ENCODE data around the gene ACACB. TPM values are rescaled to one million over a fixed set of nuclear protein-coding genes. Genes with fewer than 3 reads are reported as not detected.

ACACB gene
- total RNA-seq, 4 donors from 2014 or later = 19.6 to 38.2 (median 25.8) TPM

DNA sequence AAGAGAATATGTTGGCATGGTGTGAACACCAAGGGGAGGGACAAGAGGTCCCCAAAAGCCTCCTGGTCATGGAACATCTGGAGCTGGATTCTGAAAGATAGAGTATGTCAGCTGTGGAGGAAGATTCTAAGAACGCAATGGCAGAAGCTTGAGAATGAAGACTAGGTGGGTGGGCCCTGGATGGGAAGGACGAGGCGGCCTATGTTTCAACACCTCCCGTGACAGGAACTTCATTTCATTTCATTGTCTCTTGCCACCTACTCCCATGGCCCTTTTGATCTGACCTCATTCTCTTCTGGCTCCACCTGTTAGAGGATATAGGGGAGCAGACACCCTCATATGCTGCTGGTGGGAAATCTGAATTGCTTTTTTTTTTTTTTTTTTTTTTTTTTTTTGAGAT, 15.6 kb upstream of the ACACB start:
- 86 to 92% methylated on average over 4 of the region's 4 CpGs for WGBS, 2 donors
- no peak for DNase-seq (ENCODE audit: low spot score in 2 of 2)
- intact Hi-C loops (cut with DNase I; ENCODE audit: low total_unique reads) = no loop called here

GRCh38 chr12:109102491-109102890, 13.9 kb upstream of the ACACB start:
- no peak overlapping the region for H3K4me3 ChIP-seq (ENCODE audit: low read depth, poor library complexity, severe bottlenecking)
- no peak for TF ChIP-seq CTCF (IDR thresholded peaks at IDR 0.05)
- no peak for TF ChIP-seq POLR2A (IDR thresholded peaks at IDR 0.05)
- peak in 1 of 2 donors; percentile 9 for DNase-seq (ENCODE audit: low spot score in 2 of 2)
- WGBS, 2 donors = 72 to 80% methylated on average over 3 of the region's 3 CpGs
- intact Hi-C loops (cut with DNase I; ENCODE audit: low total_unique reads) = no loop called here

More for the DNA sequence above, 15.6 kb upstream of the ACACB start:
- TF ChIP-seq CTCF (IDR thresholded peaks at IDR 0.05) = no peak
- TF ChIP-seq POLR2A (IDR thresholded peaks at IDR 0.05) = no peak
- H3K4me3 ChIP-seq (ENCODE audit: low read depth, poor library complexity, severe bottlenecking) = no peak overlapping the region

DNA sequence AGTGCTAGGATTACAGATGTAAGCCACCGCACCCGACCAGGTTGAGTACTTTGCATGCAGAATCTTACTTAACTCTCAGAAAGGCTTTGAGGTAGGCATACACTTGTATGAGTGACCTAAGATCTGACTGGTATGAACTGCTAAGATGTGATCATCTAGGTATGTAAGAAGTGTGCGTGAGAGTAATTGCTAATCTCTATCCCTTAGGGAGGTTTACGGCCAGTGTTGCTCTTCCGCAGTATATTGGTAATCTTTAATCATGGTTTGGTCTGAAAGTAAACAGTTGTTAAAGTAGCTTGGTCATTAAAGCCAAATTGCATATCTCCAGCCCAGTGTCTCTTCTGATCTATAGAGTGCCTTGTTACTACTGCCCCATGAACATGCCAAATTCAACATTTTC, 11.2 kb upstream of the ACACB start:
- DNase-seq (ENCODE audit: low spot score in 2 of 2) = no peak
- H3K4me3 ChIP-seq (ENCODE audit: low read depth, poor library complexity, severe bottlenecking) = no peak overlapping the region
- TF ChIP-seq POLR2A (IDR thresholded peaks at IDR 0.05) = no peak
- TF ChIP-seq CTCF (IDR thresholded peaks at IDR 0.05) = no peak
- intact Hi-C loops (cut with DNase I; ENCODE audit: low total_unique reads) = no loop called here
- WGBS, 2 donors = 94 to 95% methylated on average over 5 of the region's 5 CpGs

- intact Hi-C loops (cut with DNase I; ENCODE audit: low total_unique reads) = loop anchor here (5.0 kb wide), 1 partner anchor 282 kb away; no protein-coding TSS in a partner anchor
- no peak for DNase-seq (ENCODE audit: low spot score in 2 of 2)
- WGBS, 2 donors = 90% methylated on average over 6 of the region's 6 CpGs
- TF ChIP-seq POLR2A (IDR thresholded peaks at IDR 0.05) (no peak), CTCF (IDR thresholded peaks at IDR 0.05) (no peak)
- no peak overlapping the region for H3K4me3 ChIP-seq (ENCODE audit: low read depth, poor library complexity, severe bottlenecking)
Observed at GRCh38 chr12:109109746-109110350, 6.5 kb upstream of the ACACB start.

- peak overlapping the region; percentile 39 for H3K4me3 ChIP-seq (ENCODE audit: low read depth, poor library complexity, severe bottlenecking)
- intact Hi-C loops (cut with DNase I; ENCODE audit: low total_unique reads) = loop anchor here (5.0 kb wide), 1 partner anchor 281 kb away; no protein-coding TSS in a partner anchor
- peak; percentile 83 to 96 for DNase-seq (ENCODE audit: low spot score in 2 of 2)
- whole genome bisulfite sequencing, 2 donors = 0 to 7% methylated on average over 11 to 21 of the region's 28 CpGs
- no peak for TF ChIP-seq CTCF (IDR thresholded peaks at IDR 0.05)
- TF ChIP-seq POLR2A (IDR thresholded peaks at IDR 0.05) = peak in 1 of 2 donors; percentile 46
Observed at GRCh38 chr12:109110988-109111495, 5.3 kb upstream of the ACACB start.
